ENCODE measurements around the gene TMEM150B.

TMEM150B gene

DNA sequence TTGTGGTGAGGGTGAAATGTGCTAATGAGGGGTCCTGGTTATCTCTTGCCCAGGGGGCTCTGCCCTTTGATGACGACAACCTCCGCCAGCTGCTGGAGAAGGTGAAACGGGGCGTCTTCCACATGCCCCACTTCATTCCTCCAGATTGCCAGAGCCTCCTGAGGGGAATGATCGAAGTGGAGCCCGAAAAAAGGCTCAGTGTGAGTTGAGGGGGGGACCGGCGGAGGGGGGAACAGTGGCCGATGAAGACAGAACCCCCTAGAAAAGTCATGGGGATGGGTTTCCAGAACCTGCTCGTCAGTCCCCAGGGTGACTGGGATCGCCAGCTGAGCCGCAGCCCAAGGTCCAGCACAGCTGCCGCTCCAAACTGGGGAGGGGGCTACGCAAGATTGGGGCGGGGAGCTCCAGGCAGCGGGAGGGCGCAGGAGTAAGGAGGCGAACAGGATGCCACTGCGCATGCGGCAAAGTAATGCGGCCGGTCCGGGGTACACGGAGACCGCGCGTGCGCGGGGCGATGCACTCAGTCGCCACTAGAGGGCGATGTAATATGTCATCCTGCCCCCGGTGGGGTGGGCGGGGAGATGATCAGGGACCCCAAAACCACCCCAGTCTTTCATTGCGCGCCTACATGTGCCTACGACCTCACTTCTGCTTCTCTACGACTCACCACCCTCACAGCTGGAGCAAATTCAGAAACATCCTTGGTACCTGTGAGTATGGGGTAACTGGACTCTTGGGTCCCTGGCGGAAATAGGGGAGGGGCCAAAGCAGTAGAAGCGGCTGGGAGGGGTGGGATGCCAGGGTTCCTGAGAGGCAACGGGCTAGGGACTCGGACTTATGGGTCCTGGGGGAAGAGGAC lies 23.5 kb downstream of the TMEM150B start:
- no peaks in the 10 kb centered on the region for H3K9me3 ChIP-seq (ENCODE audit: low read length)
- no peaks in the 10 kb centered on the region for H3K79me2 ChIP-seq (ENCODE audit: insufficient read depth, low read length)
- no peaks in the 10 kb centered on the region for H3F3A ChIP-seq (ENCODE audit: insufficient read depth, low read length)
- H3K36me3 ChIP-seq (ENCODE audit: insufficient read depth, low read length) = peaks cover 7% of the 10 kb centered on the region
- H4K20me1 ChIP-seq (ENCODE audit: insufficient read depth, low read length) = no peaks in the 10 kb centered on the region
- no peaks in the 10 kb centered on the region for H3K27me3 ChIP-seq (ENCODE audit: insufficient read depth, low read length)
- H2AFZ ChIP-seq (ENCODE audit: low read length) = 0 out of 2 replicates have a peak overlapping the region, but pooled peaks have one; percentile 25
- TF ChIP-seq, protein P1, sequence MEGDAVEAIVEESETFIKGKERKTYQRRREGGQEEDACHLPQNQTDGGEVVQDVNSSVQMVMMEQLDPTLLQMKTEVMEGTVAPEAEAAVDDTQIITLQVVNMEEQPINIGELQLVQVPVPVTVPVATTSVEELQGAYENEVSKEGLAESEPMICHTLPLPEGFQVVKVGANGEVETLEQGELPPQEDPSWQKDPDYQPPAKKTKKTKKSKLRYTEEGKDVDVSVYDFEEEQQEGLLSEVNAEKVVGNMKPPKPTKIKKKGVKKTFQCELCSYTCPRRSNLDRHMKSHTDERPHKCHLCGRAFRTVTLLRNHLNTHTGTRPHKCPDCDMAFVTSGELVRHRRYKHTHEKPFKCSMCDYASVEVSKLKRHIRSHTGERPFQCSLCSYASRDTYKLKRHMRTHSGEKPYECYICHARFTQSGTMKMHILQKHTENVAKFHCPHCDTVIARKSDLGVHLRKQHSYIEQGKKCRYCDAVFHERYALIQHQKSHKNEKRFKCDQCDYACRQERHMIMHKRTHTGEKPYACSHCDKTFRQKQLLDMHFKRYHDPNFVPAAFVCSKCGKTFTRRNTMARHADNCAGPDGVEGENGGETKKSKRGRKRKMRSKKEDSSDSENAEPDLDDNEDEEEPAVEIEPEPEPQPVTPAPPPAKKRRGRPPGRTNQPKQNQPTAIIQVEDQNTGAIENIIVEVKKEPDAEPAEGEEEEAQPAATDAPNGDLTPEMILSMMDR (IDR thresholded peaks at IDR 0.05; ENCODE audit: low read length) = peak; percentile 94
- no peak for TF ChIP-seq EZH2 (IDR thresholded peaks at IDR 0.05; ENCODE audit: borderline replicate concordance, low read length)
- peaks cover 28% of the 10 kb centered on the region for H3K4me1 ChIP-seq (ENCODE audit: insufficient read depth, low read length, severe bottlenecking)
- H3K4me3 ChIP-seq (ENCODE audit: low read depth, low read length, poor library complexity, severe bottlenecking) = peak overlapping the region; percentile 62
- peak overlapping the region; percentile 67 for H3K4me2 ChIP-seq (ENCODE audit: low read length)
- no peaks in the 10 kb centered on the region for H3K9me2 ChIP-seq (ENCODE audit: low read depth, low read length)
- peak overlapping the region; percentile 72 for H3K9ac ChIP-seq (ENCODE audit: low read length)
- peak overlapping the region; percentile 15 for H3K27ac ChIP-seq (ENCODE audit: low read depth, low read length, poor library complexity, severe bottlenecking)

GRCh38 chr19:55300886-55301458 lies 24.2 kb downstream of the TMEM150B start:
- Histone ChIP-seq H3K4me1 (ENCODE audit: insufficient read depth, low read length, severe bottlenecking) (peaks cover 28% of the 10 kb centered on the region), H3K36me3 (ENCODE audit: insufficient read depth, low read length) (no peaks in the 10 kb centered on the region), H4K20me1 (ENCODE audit: insufficient read depth, low read length) (no peaks in the 10 kb centered on the region), H3F3A (ENCODE audit: insufficient read depth, low read length) (no peaks in the 10 kb centered on the region), H3K9me2 (ENCODE audit: low read depth, low read length) (no peaks in the 10 kb centered on the region), H3K9me3 (ENCODE audit: low read length) (no peaks in the 10 kb centered on the region), H3K27ac (ENCODE audit: low read depth, low read length, poor library complexity, severe bottlenecking) (peak overlapping the region; percentile 15), H3K4me2 (ENCODE audit: low read length) (peak overlapping the region; percentile 67), H3K9ac (ENCODE audit: low read length) (peak overlapping the region; percentile 72), H3K79me2 (ENCODE audit: insufficient read depth, low read length) (no peaks in the 10 kb centered on the region), H3K27me3 (ENCODE audit: insufficient read depth, low read length) (no peaks in the 10 kb centered on the region), H3K4me3 (ENCODE audit: low read depth, low read length, poor library complexity, severe bottlenecking) (peak overlapping the region; percentile 62), H2AFZ (ENCODE audit: low read length) (0 out of 2 replicates have a peak overlapping the region, but pooled peaks have one; percentile 25)
- TF ChIP-seq EZH2 (IDR thresholded peaks at IDR 0.05; ENCODE audit: borderline replicate concordance, low read length) = no peak
- TF ChIP-seq, protein P1 (IDR thresholded peaks at IDR 0.05; ENCODE audit: low read length) = no peak

- Histone ChIP-seq H3K9ac (ENCODE audit: low read length) (no peak overlapping the region), H4K20me1 (ENCODE audit: insufficient read depth, low read length) (no peaks in the 10 kb centered on the region), H3K9me2 (ENCODE audit: low read depth, low read length) (no peaks in the 10 kb centered on the region), H3K79me2 (ENCODE audit: insufficient read depth, low read length) (no peaks in the 10 kb centered on the region), H3K4me1 (ENCODE audit: insufficient read depth, low read length, severe bottlenecking) (peaks cover 28% of the 10 kb centered on the region), H3K4me2 (ENCODE audit: low read length) (no peak overlapping the region), H3K4me3 (ENCODE audit: low read depth, low read length, poor library complexity, severe bottlenecking) (no peak overlapping the region), H3K27me3 (ENCODE audit: insufficient read depth, low read length) (no peaks in the 10 kb centered on the region), H2AFZ (ENCODE audit: low read length) (no peak overlapping the region), H3K27ac (ENCODE audit: low read depth, low read length, poor library complexity, severe bottlenecking) (peak overlapping the region; percentile 34), H3K36me3 (ENCODE audit: insufficient read depth, low read length) (no peaks in the 10 kb centered on the region), H3K9me3 (ENCODE audit: low read length) (no peaks in the 10 kb centered on the region), H3F3A (ENCODE audit: insufficient read depth, low read length) (no peaks in the 10 kb centered on the region)
- TF ChIP-seq, protein P1 (IDR thresholded peaks at IDR 0.05; ENCODE audit: low read length) = no peak
- TF ChIP-seq EZH2 (IDR thresholded peaks at IDR 0.05; ENCODE audit: borderline replicate concordance, low read length) = no peak
These were observed 25.1 kb downstream of the TMEM150B start for GRCh38 chr19:55299991-55300390.

All from OCI-LY1 (cell line).